KMS-11 (cell line): Measurements from ENCODE around the gene NSG2.

ENCODE experiments used
- H2AFZ ChIP-seq: fragments of 200-600 bp; sonication (generic); 2 replicates; pipeline ENCODE4 v1.6.1; 2016; ENCODE audit warnings: antibody characterized with exemption, mixed run types, low read depth
- H3K27ac ChIP-seq: fragments of 200-600 bp; sonication (generic); 2 replicates; pipeline ENCODE4 v1.6.1; 2016; ENCODE audit warnings: mild to moderate bottlenecking, mixed run types
- H3K27me3 ChIP-seq: fragments of 200-600 bp; sonication (generic); 2 replicates; pipeline ENCODE4 v1.6.1; 2017; ENCODE audit warnings: mild to moderate bottlenecking, low read depth, mixed run types, moderate library complexity; ENCODE audit not compliant: insufficient read depth
- H3K36me3 ChIP-seq: fragments of 200-600 bp; sonication (generic); 2 replicates; pipeline ENCODE4 v1.6.1; 2017; ENCODE audit warnings: mild to moderate bottlenecking, mixed run types; ENCODE audit not compliant: insufficient read depth
- H3K4me1 ChIP-seq: fragments of 200-600 bp; sonication (generic); 2 replicates; pipeline ENCODE4 v1.6.1; 2016; ENCODE audit warnings: mild to moderate bottlenecking, low read depth, mixed run types; ENCODE audit not compliant: poor library complexity, severe bottlenecking
- H3K4me2 ChIP-seq: fragments of 200-600 bp; sonication (generic); 2 replicates; pipeline ENCODE4 v1.7.0; 2016; ENCODE audit warnings: mild to moderate bottlenecking, mixed run types
- H3K4me3 ChIP-seq: fragments of 200-600 bp; sonication (generic); IDR thresholded peaks from 2 replicates; pipeline ENCODE4 v1.6.1; 2017; ENCODE audit warnings: low read depth, low read length, mixed read lengths; ENCODE audit not compliant: insufficient read depth
- H3K79me2 ChIP-seq: fragments of 200-600 bp; sonication (generic); 2 replicates; pipeline ENCODE4 v1.6.1; 2016; ENCODE audit warnings: low read depth, mixed run types; ENCODE audit not compliant: insufficient read depth
- H3K9ac ChIP-seq: fragments of 200-600 bp; sonication (generic); 2 replicates; pipeline ENCODE4 v1.6.1; 2016; ENCODE audit warnings: mild to moderate bottlenecking, mixed run types
- H4K20me1 ChIP-seq: fragments of 200-600 bp; sonication (generic); 2 replicates; pipeline ENCODE4 v1.6.1; 2016; ENCODE audit warnings: mild to moderate bottlenecking, mixed run types; ENCODE audit not compliant: insufficient read depth
- TF ChIP-seq, protein P1 (sequence below): fragments of 200-600 bp; sonication (generic); conservative IDR thresholded peaks from 2 replicates; pipeline ENCODE4 v1.6.1; 2017; ENCODE audit warnings: low read depth, mild to moderate bottlenecking, antibody characterized with exemption, low read length, moderate library complexity, mixed read lengths

The NSG2 gene

DNA sequence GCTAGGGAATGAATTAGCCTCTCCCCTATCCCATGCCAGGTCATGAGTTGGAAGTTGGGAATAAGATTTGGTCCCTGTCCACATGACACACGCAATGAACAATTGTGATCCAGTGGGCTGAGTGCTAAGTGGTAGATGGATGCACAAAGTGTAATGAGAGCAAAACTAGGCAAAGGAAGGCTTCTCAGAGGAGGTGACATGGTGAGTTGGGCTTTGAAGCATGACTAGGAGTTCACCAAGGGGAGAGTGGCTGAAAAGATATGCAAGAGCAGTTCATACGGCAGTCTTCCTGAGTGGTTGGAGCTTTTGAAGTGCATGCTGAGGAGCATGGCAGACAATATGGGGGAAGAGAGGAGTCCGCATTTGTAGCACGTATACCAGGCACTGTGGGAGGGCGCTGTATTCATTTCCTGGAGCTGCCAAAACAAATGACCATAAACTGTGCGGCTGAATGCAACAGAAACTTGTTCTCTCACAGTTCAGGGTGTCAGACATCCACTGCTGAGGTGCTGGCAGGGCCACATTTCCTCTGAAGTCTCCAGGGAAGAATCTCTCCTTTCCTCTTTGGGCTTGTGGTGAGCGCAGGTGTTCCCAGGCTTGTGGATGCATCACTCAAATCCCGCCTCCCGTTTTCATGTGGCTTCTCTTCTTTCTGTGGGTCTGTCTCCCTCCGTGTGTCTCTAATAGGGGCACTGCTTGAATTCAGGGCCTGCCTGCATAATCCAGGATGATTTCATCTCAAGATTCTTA is 49.5 kb downstream of the NSG2 start:
- Histone ChIP-seq H3K27ac (no peak overlapping the region), H2AFZ (no peak overlapping the region), H3K4me3 (no peak overlapping the region), H4K20me1 (no peaks in the 10 kb centered on the region), H3K79me2 (no peaks in the 10 kb centered on the region), H3K4me1 (no peaks in the 10 kb centered on the region), H3K27me3 (no peaks in the 10 kb centered on the region), H3K4me2 (no peak overlapping the region), H3K9ac (no peak overlapping the region), H3K36me3 (no peaks in the 10 kb centered on the region)
- TF ChIP-seq, protein P1, sequence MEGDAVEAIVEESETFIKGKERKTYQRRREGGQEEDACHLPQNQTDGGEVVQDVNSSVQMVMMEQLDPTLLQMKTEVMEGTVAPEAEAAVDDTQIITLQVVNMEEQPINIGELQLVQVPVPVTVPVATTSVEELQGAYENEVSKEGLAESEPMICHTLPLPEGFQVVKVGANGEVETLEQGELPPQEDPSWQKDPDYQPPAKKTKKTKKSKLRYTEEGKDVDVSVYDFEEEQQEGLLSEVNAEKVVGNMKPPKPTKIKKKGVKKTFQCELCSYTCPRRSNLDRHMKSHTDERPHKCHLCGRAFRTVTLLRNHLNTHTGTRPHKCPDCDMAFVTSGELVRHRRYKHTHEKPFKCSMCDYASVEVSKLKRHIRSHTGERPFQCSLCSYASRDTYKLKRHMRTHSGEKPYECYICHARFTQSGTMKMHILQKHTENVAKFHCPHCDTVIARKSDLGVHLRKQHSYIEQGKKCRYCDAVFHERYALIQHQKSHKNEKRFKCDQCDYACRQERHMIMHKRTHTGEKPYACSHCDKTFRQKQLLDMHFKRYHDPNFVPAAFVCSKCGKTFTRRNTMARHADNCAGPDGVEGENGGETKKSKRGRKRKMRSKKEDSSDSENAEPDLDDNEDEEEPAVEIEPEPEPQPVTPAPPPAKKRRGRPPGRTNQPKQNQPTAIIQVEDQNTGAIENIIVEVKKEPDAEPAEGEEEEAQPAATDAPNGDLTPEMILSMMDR: no peak

DNA sequence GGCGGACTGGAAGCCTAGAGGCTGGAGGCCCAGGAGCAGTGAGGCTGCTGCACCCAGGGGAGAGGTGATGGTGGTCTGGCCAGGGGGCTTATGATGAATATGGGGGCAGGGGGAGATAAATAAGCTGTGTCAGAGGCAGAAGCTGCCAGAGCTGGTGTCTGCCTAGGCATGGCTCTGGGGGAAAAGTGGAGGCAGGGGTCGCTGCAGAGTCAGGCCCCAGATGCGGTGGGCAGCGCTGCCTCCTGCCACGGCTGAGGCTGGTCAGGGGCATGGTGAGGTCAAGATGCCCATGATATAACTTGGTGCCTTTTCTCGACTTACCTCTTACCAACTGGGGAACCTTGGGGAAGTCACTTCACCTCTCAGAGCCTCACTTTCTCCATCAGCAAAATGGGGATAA is 51.1 kb downstream of the NSG2 start:
- H3K4me1 ChIP-seq: no peaks in the 10 kb centered on the region
- H3K9ac ChIP-seq: no peak overlapping the region
- H2AFZ ChIP-seq: no peak overlapping the region
- no peak overlapping the region for H3K4me3 ChIP-seq
- H3K4me2 ChIP-seq: no peak overlapping the region
- no peaks in the 10 kb centered on the region for H3K79me2 ChIP-seq
- TF ChIP-seq, protein P1: no peak
- H4K20me1 ChIP-seq: no peaks in the 10 kb centered on the region
- H3K27me3 ChIP-seq: no peaks in the 10 kb centered on the region
- H3K27ac ChIP-seq: no peak overlapping the region
- H3K36me3 ChIP-seq: no peaks in the 10 kb centered on the region

GRCh38 chr5:174097486-174098185 is 52.1 kb downstream of the NSG2 start:
- Histone ChIP-seq H3K4me3 (no peak overlapping the region), H3K9ac (no peak overlapping the region), H3K27ac (no peak overlapping the region), H3K4me2 (no peak overlapping the region), H3K27me3 (no peaks in the 10 kb centered on the region), H3K4me1 (no peaks in the 10 kb centered on the region), H4K20me1 (no peaks in the 10 kb centered on the region), H3K79me2 (no peaks in the 10 kb centered on the region), H3K36me3 (no peaks in the 10 kb centered on the region), H2AFZ (no peak overlapping the region)
- TF ChIP-seq, protein P1: no peak

GRCh38 chr5:174098694-174099093 is 53.2 kb downstream of the NSG2 start:
- Histone ChIP-seq H3K36me3 (no peaks in the 10 kb centered on the region), H3K27me3 (no peaks in the 10 kb centered on the region), H3K4me3 (no peak overlapping the region), H3K9ac (no peak overlapping the region), H3K4me2 (no peak overlapping the region), H3K27ac (no peak overlapping the region), H3K4me1 (no peaks in the 10 kb centered on the region), H4K20me1 (no peaks in the 10 kb centered on the region), H3K79me2 (no peaks in the 10 kb centered on the region), H2AFZ (no peak overlapping the region)
- TF ChIP-seq, protein P1: no peak
